Parathyroid adenoma (tissue), 2 donors: ENCODE data around the gene ELOVL5.

Experiments
- H2AFZ ChIP-seq: fragments of 300-600 bp; sonication (generic); one replicate; pipeline ENCODE4 v1.7.0; 2017; ENCODE audit warnings: antibody characterized with exemption, mild to moderate bottlenecking
- H3K27ac ChIP-seq: fragments of 300-600 bp; sonication (generic); one replicate; pipeline ENCODE4 v1.7.0; 2017
- H3K27me3 ChIP-seq: fragments of 300-600 bp; sonication (generic); one replicate; pipeline ENCODE4 v1.7.0; 2017; ENCODE audit warnings: low read length; ENCODE audit not compliant: control insufficient read depth, insufficient read depth
- H3K36me3 ChIP-seq: fragments of 300-600 bp; sonication (generic); one replicate; pipeline ENCODE4 v1.7.0; 2017; ENCODE audit warnings: low read length; ENCODE audit not compliant: control insufficient read depth, insufficient read depth
- H3K4me1 ChIP-seq: fragments of 300-600 bp; sonication (generic); one replicate; pipeline ENCODE4 v1.7.0; 2017; ENCODE audit warnings: control low read depth
- H3K4me2 ChIP-seq: fragments of 300-600 bp; sonication (generic); one replicate; pipeline ENCODE4 v1.7.0; 2017; ENCODE audit warnings: low read length
- H3K4me3 ChIP-seq: fragments of 300-600 bp; sonication (generic); one replicate; pipeline ENCODE4 v1.7.0; 2017; ENCODE audit warnings: low read depth, low read length
- H3K79me2 ChIP-seq: fragments of 300-600 bp; sonication (generic); one replicate; pipeline ENCODE4 v1.7.0; 2017; ENCODE audit warnings: control low read depth
- H3K9ac ChIP-seq: fragments of 300-600 bp; sonication (generic); one replicate; pipeline ENCODE4 v1.7.0; 2017; ENCODE audit warnings: mild to moderate bottlenecking
- H3K9me3 ChIP-seq: fragments of 300-600 bp; sonication (generic); one replicate; pipeline ENCODE4 v1.7.0; 2017; ENCODE audit warnings: low read length; ENCODE audit not compliant: control insufficient read depth
- CTCF ChIP-seq: fragments of 300-600 bp; sonication (generic); IDR thresholded peaks from one replicate; pipeline ENCODE4 v1.7.0; 2017; ENCODE audit warnings: antibody characterized with exemption, mild to moderate bottlenecking
- donor health status: primary hyperparathyroidism.

ELOVL5 gene

GRCh38 chr6:53343092-53343491, 5.7 kb downstream of the ELOVL5 start:
- no peak for TF ChIP-seq CTCF
- H2AFZ ChIP-seq = no peak overlapping the region
- H3K4me1 ChIP-seq = no peaks in the 10 kb centered on the region
- H3K9ac ChIP-seq = no peak overlapping the region
- H3K4me3 ChIP-seq = no peak overlapping the region
- no peaks in the 10 kb centered on the region for H3K36me3 ChIP-seq
- peaks cover 22% of the 10 kb centered on the region for H3K79me2 ChIP-seq
- no peak overlapping the region for H3K27ac ChIP-seq
- H3K9me3 ChIP-seq = no peaks in the 10 kb centered on the region
- no peaks in the 10 kb centered on the region for H3K27me3 ChIP-seq
- no peak overlapping the region for H3K4me2 ChIP-seq

GRCh38 chr6:53342217-53342616, 6.5 kb downstream of the ELOVL5 start:
- H3K4me3 ChIP-seq = no peak overlapping the region
- TF ChIP-seq CTCF = no peak

GRCh38 chr6:53340536-53340935, 8.2 kb downstream of the ELOVL5 start:
- Histone ChIP-seq H3K79me2 (peaks cover 31% of the 10 kb centered on the region), H3K4me3 (no peak overlapping the region), H2AFZ (no peak overlapping the region), H3K4me2 (no peak overlapping the region), H3K9me3 (no peaks in the 10 kb centered on the region), H3K9ac (no peak overlapping the region), H3K4me1 (no peaks in the 10 kb centered on the region), H3K36me3 (no peaks in the 10 kb centered on the region), H3K27ac (no peak overlapping the region), H3K27me3 (no peaks in the 10 kb centered on the region)
- no peak for TF ChIP-seq CTCF

More at GRCh38 chr6:53342217-53342616, 6.5 kb downstream of the ELOVL5 start:
- H3K4me2 ChIP-seq = no peak overlapping the region
- no peaks in the 10 kb centered on the region for H3K4me1 ChIP-seq
- H3K27me3 ChIP-seq = no peaks in the 10 kb centered on the region
- H3K79me2 ChIP-seq = peaks cover 26% of the 10 kb centered on the region
- H3K36me3 ChIP-seq = no peaks in the 10 kb centered on the region
- no peak overlapping the region for H3K27ac ChIP-seq
- H2AFZ ChIP-seq = no peak overlapping the region
- H3K9me3 ChIP-seq = no peaks in the 10 kb centered on the region
- H3K9ac ChIP-seq = no peak overlapping the region

- no peak overlapping the region for H3K27ac ChIP-seq
- H3K4me3 ChIP-seq = no peak overlapping the region
- no peaks in the 10 kb centered on the region for H3K36me3 ChIP-seq
- no peaks in the 10 kb centered on the region for H3K27me3 ChIP-seq
- no peak for TF ChIP-seq CTCF
- no peaks in the 10 kb centered on the region for H3K9me3 ChIP-seq
- peaks cover 27% of the 10 kb centered on the region for H3K79me2 ChIP-seq
- H3K9ac ChIP-seq = no peak overlapping the region
- H2AFZ ChIP-seq = no peak overlapping the region
- H3K4me2 ChIP-seq = no peak overlapping the region
- H3K4me1 ChIP-seq = no peaks in the 10 kb centered on the region
Measured at GRCh38 chr6:53339424-53339823, 9.3 kb downstream of the ELOVL5 start.

GRCh38 chr6:53338304-53338703, 10.4 kb downstream of the ELOVL5 start:
- no peak overlapping the region for H3K9ac ChIP-seq
- H3K79me2 ChIP-seq = peaks cover 25% of the 10 kb centered on the region
- H3K4me1 ChIP-seq = no peaks in the 10 kb centered on the region
- no peak for TF ChIP-seq CTCF
- H3K9me3 ChIP-seq = no peaks in the 10 kb centered on the region
- no peaks in the 10 kb centered on the region for H3K36me3 ChIP-seq
- no peak overlapping the region for H3K4me3 ChIP-seq
- H2AFZ ChIP-seq = no peak overlapping the region
- no peak overlapping the region for H3K4me2 ChIP-seq
- H3K27me3 ChIP-seq = no peaks in the 10 kb centered on the region
- H3K27ac ChIP-seq = no peak overlapping the region
